Measurements from ENCODE around the gene MYO1D.

The MYO1D gene

DNA sequence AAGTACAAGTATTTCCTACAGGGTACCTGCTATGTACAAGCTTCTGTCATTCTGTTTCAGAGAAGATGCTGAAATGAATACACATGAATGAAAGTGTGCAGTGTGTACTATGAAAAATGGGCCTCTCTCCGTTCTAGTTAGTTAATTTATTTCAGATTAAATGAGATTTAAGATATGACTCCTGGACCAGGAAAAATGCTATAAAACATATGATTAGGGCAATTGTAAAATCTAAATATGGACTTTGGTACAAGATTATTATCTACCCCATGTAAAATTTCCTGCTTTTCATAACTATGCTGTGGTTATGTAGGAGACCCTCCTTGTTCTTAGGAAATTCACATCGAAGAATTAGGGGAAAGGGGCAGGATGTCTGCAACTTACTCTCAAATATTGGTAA is 28.9 kb downstream of the MYO1D start:
- TF ChIP-seq, protein P1, sequence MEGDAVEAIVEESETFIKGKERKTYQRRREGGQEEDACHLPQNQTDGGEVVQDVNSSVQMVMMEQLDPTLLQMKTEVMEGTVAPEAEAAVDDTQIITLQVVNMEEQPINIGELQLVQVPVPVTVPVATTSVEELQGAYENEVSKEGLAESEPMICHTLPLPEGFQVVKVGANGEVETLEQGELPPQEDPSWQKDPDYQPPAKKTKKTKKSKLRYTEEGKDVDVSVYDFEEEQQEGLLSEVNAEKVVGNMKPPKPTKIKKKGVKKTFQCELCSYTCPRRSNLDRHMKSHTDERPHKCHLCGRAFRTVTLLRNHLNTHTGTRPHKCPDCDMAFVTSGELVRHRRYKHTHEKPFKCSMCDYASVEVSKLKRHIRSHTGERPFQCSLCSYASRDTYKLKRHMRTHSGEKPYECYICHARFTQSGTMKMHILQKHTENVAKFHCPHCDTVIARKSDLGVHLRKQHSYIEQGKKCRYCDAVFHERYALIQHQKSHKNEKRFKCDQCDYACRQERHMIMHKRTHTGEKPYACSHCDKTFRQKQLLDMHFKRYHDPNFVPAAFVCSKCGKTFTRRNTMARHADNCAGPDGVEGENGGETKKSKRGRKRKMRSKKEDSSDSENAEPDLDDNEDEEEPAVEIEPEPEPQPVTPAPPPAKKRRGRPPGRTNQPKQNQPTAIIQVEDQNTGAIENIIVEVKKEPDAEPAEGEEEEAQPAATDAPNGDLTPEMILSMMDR (IDR thresholded peaks at IDR 0.05; ENCODE audit: low read depth, low read length), result no peak
- H3K4me3 ChIP-seq (ENCODE audit: low read depth, low read length), result no peak overlapping the region
- H3K9me3 ChIP-seq (ENCODE audit: severe bottlenecking), result no peaks in the 10 kb centered on the region
- no peaks in the 10 kb centered on the region for H3K36me3 ChIP-seq
- H3K27ac ChIP-seq, result no peak overlapping the region
- no peaks in the 10 kb centered on the region for H3K27me3 ChIP-seq (ENCODE audit: insufficient read depth, low read depth, severe bottlenecking)
- no peak for DNase-seq

DNA sequence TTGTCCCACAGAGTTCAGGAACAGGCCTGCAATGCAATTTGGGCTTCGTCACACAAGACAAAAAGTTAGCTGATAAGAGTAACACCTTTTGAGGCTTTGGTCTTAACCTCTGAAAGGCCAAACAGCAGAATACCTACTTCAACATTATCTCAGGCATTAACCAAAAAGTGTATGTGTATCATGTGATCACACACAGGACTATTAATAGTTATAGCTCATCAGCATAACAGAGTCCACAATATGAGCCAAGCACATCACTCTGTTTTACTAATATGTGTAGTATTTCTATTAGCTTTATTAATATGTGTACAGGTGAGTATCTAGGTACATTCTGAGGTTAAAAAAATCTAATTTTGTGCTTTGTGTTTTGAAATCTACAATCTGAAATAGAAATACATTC is 30.8 kb downstream of the MYO1D start:
- Histone ChIP-seq H3K36me3 (no peaks in the 10 kb centered on the region), H3K9me3 (ENCODE audit: severe bottlenecking) (no peaks in the 10 kb centered on the region), H3K27me3 (ENCODE audit: insufficient read depth, low read depth, severe bottlenecking) (no peaks in the 10 kb centered on the region), H3K27ac (no peak overlapping the region), H3K4me3 (ENCODE audit: low read depth, low read length) (no peak overlapping the region)
- TF ChIP-seq, protein P1 (IDR thresholded peaks at IDR 0.05; ENCODE audit: low read depth, low read length), result no peak
- DNase-seq, result no peak

DNA sequence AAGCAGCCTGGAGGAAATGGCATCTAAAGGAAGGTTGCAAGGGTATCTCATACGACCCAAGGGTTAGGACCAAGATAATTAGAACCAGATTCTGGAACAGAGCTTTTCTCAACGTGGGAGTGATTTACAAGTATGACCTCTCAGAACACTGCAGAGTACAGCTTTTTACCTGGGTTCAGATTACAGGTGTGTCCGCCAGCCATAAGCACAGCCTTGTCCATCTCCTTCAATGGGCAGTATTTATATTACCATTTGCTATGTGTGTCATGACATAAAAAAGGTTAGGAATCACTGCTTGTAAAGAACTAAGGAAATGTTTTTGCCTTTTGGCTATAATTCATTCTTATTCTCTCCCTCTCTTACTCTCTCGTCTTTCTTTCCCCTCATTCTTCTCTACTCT is 36.7 kb downstream of the MYO1D start:
- Histone ChIP-seq H3K27me3 (ENCODE audit: insufficient read depth, low read depth, severe bottlenecking) (no peaks in the 10 kb centered on the region), H3K36me3 (no peaks in the 10 kb centered on the region), H3K9me3 (ENCODE audit: severe bottlenecking) (no peaks in the 10 kb centered on the region), H3K27ac (no peak overlapping the region), H3K4me3 (ENCODE audit: low read depth, low read length) (no peak overlapping the region)
- DNase-seq, result no peak
- TF ChIP-seq, protein P1 (IDR thresholded peaks at IDR 0.05; ENCODE audit: low read depth, low read length), result no peak

DNA sequence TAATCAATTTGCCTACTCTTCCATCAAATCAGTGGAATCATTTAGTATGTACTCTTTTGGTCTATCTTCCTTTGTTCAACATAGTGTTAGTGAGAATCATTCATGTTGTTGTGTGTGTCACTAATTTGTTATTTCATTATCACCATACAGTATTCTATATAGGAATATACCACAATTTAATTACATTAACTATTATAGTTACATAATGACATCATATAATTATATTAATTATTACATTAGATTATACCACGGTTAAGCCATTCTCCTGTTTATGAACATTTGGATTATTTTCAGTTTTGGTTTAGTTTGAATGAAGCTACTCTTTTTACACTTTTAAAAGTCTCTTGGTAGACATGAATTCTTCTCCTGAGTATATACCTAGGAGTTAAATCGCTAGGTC is 40.4 kb downstream of the MYO1D start:
- no peaks in the 10 kb centered on the region for H3K36me3 ChIP-seq
- no peak overlapping the region for H3K4me3 ChIP-seq (ENCODE audit: low read depth, low read length)
- H3K27ac ChIP-seq, result no peak overlapping the region
- TF ChIP-seq, protein P1 (IDR thresholded peaks at IDR 0.05; ENCODE audit: low read depth, low read length), result no peak
- H3K9me3 ChIP-seq (ENCODE audit: severe bottlenecking), result no peaks in the 10 kb centered on the region
- no peaks in the 10 kb centered on the region for H3K27me3 ChIP-seq (ENCODE audit: insufficient read depth, low read depth, severe bottlenecking)
- no peak for DNase-seq

DNA sequence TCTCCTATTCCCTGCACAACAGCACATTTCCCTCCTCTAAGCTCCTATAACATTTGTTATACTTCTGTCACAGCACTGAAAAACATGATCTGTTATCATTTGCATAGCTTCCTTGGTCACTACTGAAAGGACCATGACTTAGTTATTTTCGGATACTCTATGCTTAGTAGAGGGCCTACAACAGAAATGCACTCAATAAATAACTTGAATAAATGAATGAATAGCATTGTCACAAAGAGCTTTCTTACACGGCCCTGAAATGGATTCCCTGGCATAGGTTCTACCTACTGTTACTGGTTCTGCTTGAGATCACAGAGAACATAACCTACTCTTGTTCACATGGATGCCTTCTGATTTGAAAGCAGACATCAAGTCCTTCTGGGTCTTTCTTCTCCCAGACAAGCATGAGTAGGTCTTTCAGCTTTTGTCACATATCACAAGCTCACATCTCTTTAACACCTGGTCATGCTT is 41.6 kb downstream of the MYO1D start:
- H3K36me3 ChIP-seq, result no peaks in the 10 kb centered on the region
- H3K27ac ChIP-seq, result no peak overlapping the region
- DNase-seq, result no peak
- no peaks in the 10 kb centered on the region for H3K27me3 ChIP-seq (ENCODE audit: insufficient read depth, low read depth, severe bottlenecking)
- H3K4me3 ChIP-seq (ENCODE audit: low read depth, low read length), result no peak overlapping the region
- TF ChIP-seq, protein P1 (IDR thresholded peaks at IDR 0.05; ENCODE audit: low read depth, low read length), result no peak
- H3K9me3 ChIP-seq (ENCODE audit: severe bottlenecking), result no peaks in the 10 kb centered on the region

DNA sequence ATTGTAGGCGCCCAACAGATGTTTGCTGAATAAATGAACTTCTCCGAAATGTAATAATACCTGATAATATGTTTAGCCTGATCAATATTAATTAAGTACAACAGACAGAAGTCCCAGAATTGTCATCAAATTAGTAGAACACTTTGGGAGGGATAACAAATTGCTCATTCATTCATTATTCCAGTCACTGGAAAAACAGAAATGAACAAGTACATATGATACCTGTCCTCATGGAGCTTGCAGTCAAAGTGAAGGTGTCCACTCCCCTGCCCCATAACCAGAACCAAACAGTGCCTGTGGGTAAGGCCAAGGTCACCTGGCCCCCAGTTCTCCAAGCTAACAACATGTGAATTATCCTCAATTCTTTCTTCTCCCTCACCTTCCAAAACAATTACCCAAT is 42.8 kb downstream of the MYO1D start:
- no peak overlapping the region for H3K4me3 ChIP-seq (ENCODE audit: low read depth, low read length)
- H3K27me3 ChIP-seq (ENCODE audit: insufficient read depth, low read depth, severe bottlenecking), result no peaks in the 10 kb centered on the region
- TF ChIP-seq, protein P1 (IDR thresholded peaks at IDR 0.05; ENCODE audit: low read depth, low read length), result no peak
- no peak overlapping the region for H3K27ac ChIP-seq
- no peaks in the 10 kb centered on the region for H3K36me3 ChIP-seq
- no peaks in the 10 kb centered on the region for H3K9me3 ChIP-seq (ENCODE audit: severe bottlenecking)
- DNase-seq, result no peak

Data from WERI-Rb-1 (cell line).